ENCODE results near the gene CBL. TPM values are rescaled to one million over a fixed set of nuclear protein-coding genes. Genes with fewer than 3 reads are reported as not detected.

CBL gene
- total RNA-seq, 1 experiment from 2014 or later = 45.6 TPM

DNA sequence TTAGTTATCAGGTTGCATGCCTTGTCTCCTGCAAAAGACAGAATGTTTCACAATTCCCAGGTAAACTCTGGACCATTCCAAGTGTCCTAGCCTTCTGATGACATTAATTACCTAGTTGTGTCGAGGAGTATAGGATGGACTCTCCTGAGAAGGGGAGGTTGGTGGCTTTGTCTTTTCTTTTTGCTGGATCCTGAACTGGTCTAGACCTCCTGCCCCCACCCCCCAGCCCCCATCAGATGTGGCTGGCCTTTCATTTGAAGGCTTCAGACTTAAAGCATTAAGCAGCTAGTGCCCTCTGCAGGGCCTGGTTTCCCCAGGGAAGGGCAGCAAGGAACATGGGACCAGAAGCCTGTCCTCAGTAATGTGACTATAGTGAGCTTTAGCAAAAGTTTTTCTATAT lies 101.1 kb downstream of the CBL start (continued):
- TF ChIP-seq GRHL2 (CRISPR knock-in tag; IDR thresholded peaks at IDR 0.05; ENCODE audit: insufficient replicate concordance, severe bottlenecking) = no peak
- TF ChIP-seq PRRX2 (CRISPR knock-in tag; IDR thresholded peaks at IDR 0.05) = no peak
- no peak for TF ChIP-seq TP53 (CRISPR knock-in tag; IDR thresholded peaks at IDR 0.05)
- TF ChIP-seq ZNF423 (CRISPR knock-in tag; IDR thresholded peaks at IDR 0.05) = no peak
- TF ChIP-seq NR1H2 (CRISPR knock-in tag; IDR thresholded peaks at IDR 0.05) = no peak
- TF ChIP-seq SMAD4 (CRISPR knock-in tag; IDR thresholded peaks at IDR 0.05) = no peak
- TF ChIP-seq ATF2 (CRISPR knock-in tag; IDR thresholded peaks at IDR 0.05; ENCODE audit: borderline replicate concordance, low read depth) = no peak
- TF ChIP-seq, protein P1, sequence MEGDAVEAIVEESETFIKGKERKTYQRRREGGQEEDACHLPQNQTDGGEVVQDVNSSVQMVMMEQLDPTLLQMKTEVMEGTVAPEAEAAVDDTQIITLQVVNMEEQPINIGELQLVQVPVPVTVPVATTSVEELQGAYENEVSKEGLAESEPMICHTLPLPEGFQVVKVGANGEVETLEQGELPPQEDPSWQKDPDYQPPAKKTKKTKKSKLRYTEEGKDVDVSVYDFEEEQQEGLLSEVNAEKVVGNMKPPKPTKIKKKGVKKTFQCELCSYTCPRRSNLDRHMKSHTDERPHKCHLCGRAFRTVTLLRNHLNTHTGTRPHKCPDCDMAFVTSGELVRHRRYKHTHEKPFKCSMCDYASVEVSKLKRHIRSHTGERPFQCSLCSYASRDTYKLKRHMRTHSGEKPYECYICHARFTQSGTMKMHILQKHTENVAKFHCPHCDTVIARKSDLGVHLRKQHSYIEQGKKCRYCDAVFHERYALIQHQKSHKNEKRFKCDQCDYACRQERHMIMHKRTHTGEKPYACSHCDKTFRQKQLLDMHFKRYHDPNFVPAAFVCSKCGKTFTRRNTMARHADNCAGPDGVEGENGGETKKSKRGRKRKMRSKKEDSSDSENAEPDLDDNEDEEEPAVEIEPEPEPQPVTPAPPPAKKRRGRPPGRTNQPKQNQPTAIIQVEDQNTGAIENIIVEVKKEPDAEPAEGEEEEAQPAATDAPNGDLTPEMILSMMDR (IDR thresholded peaks at IDR 0.05) = no peak
- TF ChIP-seq NFE2L1 (CRISPR knock-in tag; IDR thresholded peaks at IDR 0.05) = no peak
- TF ChIP-seq, protein P2, sequence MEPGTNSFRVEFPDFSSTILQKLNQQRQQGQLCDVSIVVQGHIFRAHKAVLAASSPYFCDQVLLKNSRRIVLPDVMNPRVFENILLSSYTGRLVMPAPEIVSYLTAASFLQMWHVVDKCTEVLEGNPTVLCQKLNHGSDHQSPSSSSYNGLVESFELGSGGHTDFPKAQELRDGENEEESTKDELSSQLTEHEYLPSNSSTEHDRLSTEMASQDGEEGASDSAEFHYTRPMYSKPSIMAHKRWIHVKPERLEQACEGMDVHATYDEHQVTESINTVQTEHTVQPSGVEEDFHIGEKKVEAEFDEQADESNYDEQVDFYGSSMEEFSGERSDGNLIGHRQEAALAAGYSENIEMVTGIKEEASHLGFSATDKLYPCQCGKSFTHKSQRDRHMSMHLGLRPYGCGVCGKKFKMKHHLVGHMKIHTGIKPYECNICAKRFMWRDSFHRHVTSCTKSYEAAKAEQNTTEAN (CRISPR knock-in tag; IDR thresholded peaks at IDR 0.05) = no peak
- no peak for TF ChIP-seq TEAD4 (CRISPR knock-in tag; IDR thresholded peaks at IDR 0.05)
- TF ChIP-seq, protein P3, sequence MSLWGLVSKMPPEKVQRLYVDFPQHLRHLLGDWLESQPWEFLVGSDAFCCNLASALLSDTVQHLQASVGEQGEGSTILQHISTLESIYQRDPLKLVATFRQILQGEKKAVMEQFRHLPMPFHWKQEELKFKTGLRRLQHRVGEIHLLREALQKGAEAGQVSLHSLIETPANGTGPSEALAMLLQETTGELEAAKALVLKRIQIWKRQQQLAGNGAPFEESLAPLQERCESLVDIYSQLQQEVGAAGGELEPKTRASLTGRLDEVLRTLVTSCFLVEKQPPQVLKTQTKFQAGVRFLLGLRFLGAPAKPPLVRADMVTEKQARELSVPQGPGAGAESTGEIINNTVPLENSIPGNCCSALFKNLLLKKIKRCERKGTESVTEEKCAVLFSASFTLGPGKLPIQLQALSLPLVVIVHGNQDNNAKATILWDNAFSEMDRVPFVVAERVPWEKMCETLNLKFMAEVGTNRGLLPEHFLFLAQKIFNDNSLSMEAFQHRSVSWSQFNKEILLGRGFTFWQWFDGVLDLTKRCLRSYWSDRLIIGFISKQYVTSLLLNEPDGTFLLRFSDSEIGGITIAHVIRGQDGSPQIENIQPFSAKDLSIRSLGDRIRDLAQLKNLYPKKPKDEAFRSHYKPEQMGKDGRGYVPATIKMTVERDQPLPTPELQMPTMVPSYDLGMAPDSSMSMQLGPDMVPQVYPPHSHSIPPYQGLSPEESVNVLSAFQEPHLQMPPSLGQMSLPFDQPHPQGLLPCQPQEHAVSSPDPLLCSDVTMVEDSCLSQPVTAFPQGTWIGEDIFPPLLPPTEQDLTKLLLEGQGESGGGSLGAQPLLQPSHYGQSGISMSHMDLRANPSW (CRISPR knock-in tag; conservative IDR thresholded peaks at IDR 0.05; ENCODE audit: low read depth) = no peak
- TF ChIP-seq, protein P4, sequence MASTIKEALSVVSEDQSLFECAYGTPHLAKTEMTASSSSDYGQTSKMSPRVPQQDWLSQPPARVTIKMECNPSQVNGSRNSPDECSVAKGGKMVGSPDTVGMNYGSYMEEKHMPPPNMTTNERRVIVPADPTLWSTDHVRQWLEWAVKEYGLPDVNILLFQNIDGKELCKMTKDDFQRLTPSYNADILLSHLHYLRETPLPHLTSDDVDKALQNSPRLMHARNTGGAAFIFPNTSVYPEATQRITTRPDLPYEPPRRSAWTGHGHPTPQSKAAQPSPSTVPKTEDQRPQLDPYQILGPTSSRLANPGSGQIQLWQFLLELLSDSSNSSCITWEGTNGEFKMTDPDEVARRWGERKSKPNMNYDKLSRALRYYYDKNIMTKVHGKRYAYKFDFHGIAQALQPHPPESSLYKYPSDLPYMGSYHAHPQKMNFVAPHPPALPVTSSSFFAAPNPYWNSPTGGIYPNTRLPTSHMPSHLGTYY (CRISPR knock-in tag; IDR thresholded peaks at IDR 0.05) = no peak

- ChIA-PET POLR2A (interaction anchor here (0.6 to 1.5 kb wide), 5 partner anchors 8 to 102 kb away, joined by 3 to 8 read pairs (median 4); partner anchors contain the start of genes CBL and MCAM), CTCF (interaction anchor here (1.2 to 2.9 kb wide), 11 partner anchors 8 to 112 kb away, joined by 3 to 46 read pairs (median 7); partner anchors contain the start of genes C1QTNF5, CBL and MCAM)
- Mint-ChIP-seq H3K4me1 (peaks cover 14% of the 10 kb centered on the region), H3K9me3 (no peaks in the 10 kb centered on the region), H3K27me3 (ENCODE audit: low read depth) (no peaks in the 10 kb centered on the region), H3K36me3 (peaks cover 30% of the 10 kb centered on the region), H3K4me3 (no peak overlapping the region), H3K27ac (no peak overlapping the region)
- ATAC-seq = no peak
- no peak for DNase-seq (ENCODE audit: low spot score)
- no peak for TF ChIP-seq KAT7 (CRISPR knock-in tag; IDR thresholded peaks at IDR 0.05; ENCODE audit: borderline replicate concordance)
- TF ChIP-seq MYBL2 (CRISPR knock-in tag; IDR thresholded peaks at IDR 0.05) = no peak
- TF ChIP-seq ETV6 (CRISPR knock-in tag; IDR thresholded peaks at IDR 0.05) = no peak
- TF ChIP-seq ELF4 (CRISPR knock-in tag; IDR thresholded peaks at IDR 0.05; ENCODE audit: low read depth) = no peak
- no peak for TF ChIP-seq TCF7 (CRISPR knock-in tag; IDR thresholded peaks at IDR 0.05; ENCODE audit: low read depth)
- TF ChIP-seq CREB1 (CRISPR knock-in tag; IDR thresholded peaks at IDR 0.05) = no peak
- TF ChIP-seq ZNF281 (CRISPR knock-in tag; IDR thresholded peaks at IDR 0.05) = no peak
- no peak for TF ChIP-seq ZNF138 (CRISPR knock-in tag; conservative IDR thresholded peaks at IDR 0.05)
- TF ChIP-seq SMAD3 (CRISPR knock-in tag; IDR thresholded peaks at IDR 0.05; ENCODE audit: borderline replicate concordance) = no peak
- TF ChIP-seq NR3C1 (CRISPR knock-in tag; conservative IDR thresholded peaks at IDR 0.05; ENCODE audit: low read depth) = no peak
- TF ChIP-seq HMGA2 (CRISPR knock-in tag; IDR thresholded peaks at IDR 0.05) = no peak
Observed at GRCh38 chr11:119307974-119308373, 101.8 kb downstream of the CBL start.
